Brain microvascular endothelial cell (primary cell): ENCODE results near the gene GPN3.

ENCODE experiments used
- DNase-seq: peaks from one replicate; pipeline ENCODE4 v3.0.0-alpha.2; 2020
- H3K27ac ChIP-seq: fragments of 250-450 bp; sonication (Bioruptor Pico); 2 replicates; pipeline ENCODE4 v1.5.1; 2020; ENCODE audit warnings: mild to moderate bottlenecking, moderate library complexity
- H3K27me3 ChIP-seq: fragments of 250-450 bp; sonication (Bioruptor Pico); replicated peaks from 2 replicates; pipeline ENCODE4 v1.5.1; 2020; ENCODE audit warnings: mild to moderate bottlenecking
- H3K36me3 ChIP-seq: fragments of 250-450 bp; sonication (Bioruptor Pico); replicated peaks from 2 replicates; pipeline ENCODE4 v1.5.1; 2020; ENCODE audit warnings: mild to moderate bottlenecking
- H3K4me3 ChIP-seq: 2 replicates; pipeline ENCODE4 v1.5.1; 2011; ENCODE audit warnings: low read depth, mild to moderate bottlenecking, control low read depth, low read length, moderate library complexity
- in situ Hi-C: cut with HindIII; loops from 2 replicates; pipeline ENCODE4 v1.10.0; 2017; ENCODE audit warnings: low sequenced_read_pairs, low pct_ligation_motif_present
- TF ChIP-seq, protein P1 (sequence below): IDR thresholded peaks from 2 replicates; pipeline ENCODE4 v1.5.1; 2011; ENCODE audit warnings: low read depth, mild to moderate bottlenecking, moderate library complexity, low read length, control low read depth, inconsistent platforms; ENCODE audit errors: missing control alignments

GPN3 gene

DNA sequence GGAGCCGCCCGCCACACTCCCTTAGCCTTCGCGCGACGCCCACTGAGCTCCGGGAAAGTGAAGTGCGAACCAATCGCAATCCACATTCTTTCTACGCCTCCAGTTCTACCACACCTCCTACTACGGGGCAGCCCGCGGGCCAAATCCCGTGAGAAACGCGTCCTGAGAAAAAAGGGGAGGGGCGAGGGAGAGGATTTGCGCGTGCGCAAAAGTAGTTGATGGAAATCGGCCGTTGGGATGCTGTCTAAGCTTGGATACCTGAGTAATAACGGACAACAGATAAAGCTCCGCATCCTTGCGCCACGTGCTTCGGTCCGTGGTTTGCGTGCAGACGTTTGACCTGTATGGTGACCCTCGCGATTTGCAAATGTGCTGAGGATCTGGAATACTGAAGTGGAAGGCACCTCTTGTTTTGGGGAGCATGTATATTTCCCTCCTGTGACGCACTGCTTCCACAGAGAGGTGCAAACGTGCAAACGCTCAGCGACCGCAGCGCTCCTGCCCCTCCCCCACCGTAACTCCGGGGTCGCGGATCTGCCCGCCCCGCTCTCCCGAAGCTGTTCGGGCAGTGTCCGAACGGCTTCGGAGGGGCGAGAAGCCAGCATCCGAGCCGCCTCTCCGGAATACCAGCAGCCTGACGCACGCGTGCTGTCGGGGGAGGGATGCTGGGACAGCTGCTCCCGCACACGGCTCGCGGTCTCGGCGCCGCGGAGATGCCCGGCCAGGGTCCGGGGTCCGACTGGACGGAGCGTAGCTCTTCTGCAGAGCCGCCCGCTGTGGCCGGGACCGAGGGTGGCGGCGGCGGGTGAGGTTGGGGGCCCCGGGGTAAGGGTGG, at the start of gene GPN3, which contains the start of gene FAM216A:
Gene GPN3, minus strand, starts transcription at position 44 of the 835 bp plus-strand sequence. CDS start 54 bp downstream, outside the sequence.
Gene FAM216A, plus strand, starts transcription at position 632 of the 835 bp plus-strand sequence. Its CDS starts 31 bp downstream, at position 663.
- TF ChIP-seq, protein P1, sequence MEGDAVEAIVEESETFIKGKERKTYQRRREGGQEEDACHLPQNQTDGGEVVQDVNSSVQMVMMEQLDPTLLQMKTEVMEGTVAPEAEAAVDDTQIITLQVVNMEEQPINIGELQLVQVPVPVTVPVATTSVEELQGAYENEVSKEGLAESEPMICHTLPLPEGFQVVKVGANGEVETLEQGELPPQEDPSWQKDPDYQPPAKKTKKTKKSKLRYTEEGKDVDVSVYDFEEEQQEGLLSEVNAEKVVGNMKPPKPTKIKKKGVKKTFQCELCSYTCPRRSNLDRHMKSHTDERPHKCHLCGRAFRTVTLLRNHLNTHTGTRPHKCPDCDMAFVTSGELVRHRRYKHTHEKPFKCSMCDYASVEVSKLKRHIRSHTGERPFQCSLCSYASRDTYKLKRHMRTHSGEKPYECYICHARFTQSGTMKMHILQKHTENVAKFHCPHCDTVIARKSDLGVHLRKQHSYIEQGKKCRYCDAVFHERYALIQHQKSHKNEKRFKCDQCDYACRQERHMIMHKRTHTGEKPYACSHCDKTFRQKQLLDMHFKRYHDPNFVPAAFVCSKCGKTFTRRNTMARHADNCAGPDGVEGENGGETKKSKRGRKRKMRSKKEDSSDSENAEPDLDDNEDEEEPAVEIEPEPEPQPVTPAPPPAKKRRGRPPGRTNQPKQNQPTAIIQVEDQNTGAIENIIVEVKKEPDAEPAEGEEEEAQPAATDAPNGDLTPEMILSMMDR, result no peak
- DNase-seq, result peak; percentile 97
- Histone ChIP-seq H3K4me3 (peak within 1 kb of the TSS; percentile 78), H3K36me3 (no peaks in the 10 kb centered on the region), H3K27me3 (no peaks in the 10 kb centered on the region), H3K27ac (peak within 1 kb of the TSS; percentile 78)
- in situ Hi-C loops, result no loop called here

DNA sequence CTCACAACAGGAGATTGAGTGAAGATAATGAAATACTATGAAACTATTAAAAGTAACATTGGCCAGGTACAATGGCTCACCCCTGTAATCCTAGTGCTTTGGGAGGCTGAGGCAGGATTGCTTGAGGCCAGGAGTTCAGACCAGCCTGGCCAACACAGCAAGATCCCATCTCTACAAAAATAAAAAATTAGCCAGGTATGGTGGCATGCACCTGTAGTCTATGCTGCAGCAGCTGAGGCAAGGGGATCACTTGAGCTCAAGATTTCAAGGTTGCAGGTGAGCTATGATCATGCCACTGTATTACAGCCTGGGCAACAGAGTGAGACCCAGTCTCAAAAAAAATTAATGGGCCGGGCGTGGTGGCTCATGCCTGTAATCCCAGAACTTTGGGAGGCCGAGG, 48.9 kb upstream of the GPN3 start:
- in situ Hi-C loops, result loop anchor here (25.0 kb wide), 1 partner anchor 95 kb away; the partner anchor contains the start of gene TCTN1
- DNase-seq, result no peak
- no peaks in the 10 kb centered on the region for H3K27me3 ChIP-seq
- H3K36me3 ChIP-seq, result no peaks in the 10 kb centered on the region
- TF ChIP-seq, protein P1, result no peak
- H3K27ac ChIP-seq, result no peak overlapping the region
- no peak overlapping the region for H3K4me3 ChIP-seq

DNA sequence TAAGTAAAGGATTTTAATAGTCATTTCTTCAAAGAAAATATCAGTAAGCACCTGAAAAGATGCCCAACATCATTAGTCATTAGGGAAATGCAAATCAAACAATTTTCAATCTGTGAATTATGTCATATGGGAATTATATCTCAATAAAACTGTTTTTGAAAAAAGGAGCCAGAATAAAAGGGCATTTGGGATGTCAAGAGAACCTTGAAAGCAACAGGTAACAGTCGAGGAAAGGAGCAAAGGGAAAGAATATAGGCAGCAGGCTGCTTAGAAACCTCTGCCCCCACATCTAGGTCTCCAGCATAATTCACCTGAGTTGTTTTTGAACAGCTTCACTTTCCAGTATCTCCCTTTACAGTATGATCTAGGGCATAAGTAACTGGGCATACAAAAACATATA, 46.3 kb upstream of the GPN3 start:
- TF ChIP-seq, protein P1, result no peak
- H3K27ac ChIP-seq, result no peak overlapping the region
- in situ Hi-C loops, result loop anchor here (25.0 kb wide), 1 partner anchor 98 kb away; the partner anchor contains the start of gene TCTN1
- H3K4me3 ChIP-seq, result no peak overlapping the region
- no peak for DNase-seq
- no peaks in the 10 kb centered on the region for H3K36me3 ChIP-seq
- no peaks in the 10 kb centered on the region for H3K27me3 ChIP-seq

DNA sequence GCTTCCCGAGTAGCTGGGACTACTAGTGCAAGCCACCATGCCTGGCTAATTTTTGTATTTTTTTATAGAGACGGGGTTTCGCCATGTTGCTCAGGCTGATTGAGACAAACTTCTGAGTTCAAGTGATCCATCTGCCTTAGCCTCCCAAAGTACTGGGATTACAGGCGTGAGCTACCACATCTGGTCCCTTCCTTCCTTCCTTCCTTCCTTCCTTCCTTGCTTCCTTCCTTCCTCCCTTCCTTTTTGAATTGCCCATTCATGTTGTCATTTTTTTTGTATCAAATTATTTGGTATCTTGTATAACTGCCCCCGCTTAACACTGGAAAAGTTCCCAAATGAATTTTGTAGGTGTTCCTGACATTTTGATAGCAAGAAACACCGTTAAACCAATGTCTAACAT, 45.8 kb upstream of the GPN3 start:
- no peak overlapping the region for H3K27ac ChIP-seq
- DNase-seq, result no peak
- no peaks in the 10 kb centered on the region for H3K27me3 ChIP-seq
- TF ChIP-seq, protein P1, result no peak
- no peaks in the 10 kb centered on the region for H3K36me3 ChIP-seq
- in situ Hi-C loops, result loop anchor here (25.0 kb wide), 1 partner anchor 98 kb away; the partner anchor contains the start of gene TCTN1
- H3K4me3 ChIP-seq, result no peak overlapping the region

DNA sequence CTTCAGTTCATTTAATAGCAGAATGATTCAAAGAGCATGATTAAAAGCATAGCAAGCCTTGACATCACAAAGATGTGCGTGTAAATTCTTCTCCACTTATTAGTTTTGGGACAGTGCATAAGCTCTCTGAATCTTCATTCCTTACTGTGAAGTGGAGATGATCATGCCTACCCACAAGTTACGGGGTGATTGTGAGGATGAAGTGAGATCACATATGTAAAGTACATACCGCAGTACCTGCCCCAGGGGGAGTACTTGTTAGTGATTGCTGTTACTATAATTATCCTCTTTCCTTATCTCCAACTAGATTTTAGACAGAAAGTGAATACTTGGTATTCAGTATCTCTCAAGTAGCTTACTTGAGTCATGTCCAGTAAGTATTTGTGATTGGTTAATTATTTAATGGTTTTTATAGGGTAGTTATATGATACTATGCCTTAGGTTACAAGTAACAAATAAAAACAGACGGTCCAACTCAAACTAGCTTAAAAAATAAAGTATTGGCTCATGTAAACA, 40.1 kb upstream of the GPN3 start:
- in situ Hi-C loops, result loop anchor here (25.0 kb wide), 1 partner anchor 104 kb away; the partner anchor contains the start of gene TCTN1
- TF ChIP-seq, protein P1, result no peak
- Histone ChIP-seq H3K36me3 (no peaks in the 10 kb centered on the region), H3K27ac (no peak overlapping the region), H3K4me3 (no peak overlapping the region), H3K27me3 (no peaks in the 10 kb centered on the region)
- DNase-seq, result no peak
